Stomach (tissue), 4 donors: Measurements from ENCODE around the gene ZNF787.

ENCODE experiments used
- CTCF ChIP-seq, 7 experiments: fragments of 450-650 bp in 4 of 7; fragments of 200-600 bp in 3 of 7; sonication (generic) in 3 of 7; IDR thresholded peaks; one replicate each; pipeline ENCODE4 v1.5.1; 2016 to 2019; ENCODE audit warnings: antibody characterized with exemption in 7 of 7, control low read depth in 2 of 7, mild to moderate bottlenecking in 1 of 7
- POLR2A ChIP-seq, 4 donors: fragments of 450-650 bp; IDR thresholded peaks; one replicate each; pipeline ENCODE4 v1.6.1; 2016; ENCODE audit warnings: antibody characterized with exemption in 4 of 4, control low read depth in 2 of 4, mild to moderate bottlenecking in 1 of 4, moderate library complexity in 1 of 4

GRCh38 chr19:56141417-56141993 lies 20.4 kb upstream of the ZNF787 start:
- no peak for TF ChIP-seq POLR2A (IDR thresholded peaks at IDR 0.05)
- no peak for TF ChIP-seq CTCF (IDR thresholded peaks at IDR 0.05)
